ENCODE measurements around the gene PGA3. TPM values are rescaled to one million over a fixed set of nuclear protein-coding genes. Genes with fewer than 3 reads are reported as not detected.

The PGA3 gene
- polyA plus RNA-seq, 1 of the 3 experiments (the other 2 are of a cell fraction), result not detected

- no peak for TF ChIP-seq ZBTB33 (IDR thresholded peaks at IDR 0.05; ENCODE audit: borderline replicate concordance, low read depth)
- no peak for TF ChIP-seq FOSL2 (IDR thresholded peaks at IDR 0.05; ENCODE audit: borderline replicate concordance, low read depth)
- no peak for TF ChIP-seq USF2 (IDR thresholded peaks at IDR 0.05; ENCODE audit: borderline replicate concordance, low read depth, low read length)
- TF ChIP-seq, protein P1, sequence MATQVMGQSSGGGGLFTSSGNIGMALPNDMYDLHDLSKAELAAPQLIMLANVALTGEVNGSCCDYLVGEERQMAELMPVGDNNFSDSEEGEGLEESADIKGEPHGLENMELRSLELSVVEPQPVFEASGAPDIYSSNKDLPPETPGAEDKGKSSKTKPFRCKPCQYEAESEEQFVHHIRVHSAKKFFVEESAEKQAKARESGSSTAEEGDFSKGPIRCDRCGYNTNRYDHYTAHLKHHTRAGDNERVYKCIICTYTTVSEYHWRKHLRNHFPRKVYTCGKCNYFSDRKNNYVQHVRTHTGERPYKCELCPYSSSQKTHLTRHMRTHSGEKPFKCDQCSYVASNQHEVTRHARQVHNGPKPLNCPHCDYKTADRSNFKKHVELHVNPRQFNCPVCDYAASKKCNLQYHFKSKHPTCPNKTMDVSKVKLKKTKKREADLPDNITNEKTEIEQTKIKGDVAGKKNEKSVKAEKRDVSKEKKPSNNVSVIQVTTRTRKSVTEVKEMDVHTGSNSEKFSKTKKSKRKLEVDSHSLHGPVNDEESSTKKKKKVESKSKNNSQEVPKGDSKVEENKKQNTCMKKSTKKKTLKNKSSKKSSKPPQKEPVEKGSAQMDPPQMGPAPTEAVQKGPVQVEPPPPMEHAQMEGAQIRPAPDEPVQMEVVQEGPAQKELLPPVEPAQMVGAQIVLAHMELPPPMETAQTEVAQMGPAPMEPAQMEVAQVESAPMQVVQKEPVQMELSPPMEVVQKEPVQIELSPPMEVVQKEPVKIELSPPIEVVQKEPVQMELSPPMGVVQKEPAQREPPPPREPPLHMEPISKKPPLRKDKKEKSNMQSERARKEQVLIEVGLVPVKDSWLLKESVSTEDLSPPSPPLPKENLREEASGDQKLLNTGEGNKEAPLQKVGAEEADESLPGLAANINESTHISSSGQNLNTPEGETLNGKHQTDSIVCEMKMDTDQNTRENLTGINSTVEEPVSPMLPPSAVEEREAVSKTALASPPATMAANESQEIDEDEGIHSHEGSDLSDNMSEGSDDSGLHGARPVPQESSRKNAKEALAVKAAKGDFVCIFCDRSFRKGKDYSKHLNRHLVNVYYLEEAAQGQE (IDR thresholded peaks at IDR 0.05; ENCODE audit: low read depth, low read length), result no peak
- TF ChIP-seq, protein P2, sequence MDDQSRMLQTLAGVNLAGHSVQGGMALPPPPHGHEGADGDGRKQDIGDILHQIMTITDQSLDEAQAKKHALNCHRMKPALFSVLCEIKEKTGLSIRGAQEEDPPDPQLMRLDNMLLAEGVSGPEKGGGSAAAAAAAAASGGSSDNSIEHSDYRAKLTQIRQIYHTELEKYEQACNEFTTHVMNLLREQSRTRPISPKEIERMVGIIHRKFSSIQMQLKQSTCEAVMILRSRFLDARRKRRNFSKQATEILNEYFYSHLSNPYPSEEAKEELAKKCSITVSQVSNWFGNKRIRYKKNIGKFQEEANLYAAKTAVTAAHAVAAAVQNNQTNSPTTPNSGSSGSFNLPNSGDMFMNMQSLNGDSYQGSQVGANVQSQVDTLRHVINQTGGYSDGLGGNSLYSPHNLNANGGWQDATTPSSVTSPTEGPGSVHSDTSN (IDR thresholded peaks at IDR 0.05), result no peak
- no peak for TF ChIP-seq MEF2A (IDR thresholded peaks at IDR 0.05; ENCODE audit: borderline replicate concordance, low read depth)
- TF ChIP-seq EZH2phosphoT487 (IDR thresholded peaks at IDR 0.05; ENCODE audit: borderline replicate concordance, low read depth), result no peak
These were observed 53.6 kb downstream of the PGA3 start (continued) for GRCh38 chr11:61256710-61257482.

DNA sequence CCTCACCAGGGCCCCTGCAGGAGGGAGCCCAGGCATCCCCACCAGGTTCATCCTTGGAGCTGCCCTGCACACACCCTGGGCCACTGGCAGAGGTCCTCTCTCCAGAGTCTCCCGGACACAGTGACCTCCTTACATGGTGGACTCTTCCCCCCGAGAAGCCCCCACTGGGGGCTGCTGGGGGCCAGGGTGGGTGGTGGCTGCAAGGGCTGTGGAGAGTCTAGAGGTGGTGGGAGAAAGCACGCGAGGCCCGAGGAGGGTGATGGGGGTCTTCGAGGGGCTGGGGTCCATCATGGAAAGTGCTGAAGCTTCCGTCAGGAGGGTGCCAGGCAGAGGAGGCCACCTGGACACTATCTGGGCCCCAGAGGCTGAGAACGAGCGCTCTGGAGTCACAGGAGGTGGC is 55.2 kb downstream of the PGA3 start:
- no peak for DNase-seq
- Histone ChIP-seq H2AFZ (ENCODE audit: low read depth) (no peak overlapping the region), H3K9me3 (no peaks in the 10 kb centered on the region), H3K9me2 (no peaks in the 10 kb centered on the region), H3F3A (replicated peaks; ENCODE audit: insufficient read depth) (no peaks in the 10 kb centered on the region), H3K36me3 (replicated peaks in 1 of 2; ENCODE audit: control insufficient read depth in 1 of 2, insufficient read depth in 2 of 2, low read length in 1 of 2) (no peaks in the 10 kb centered on the region), H3K79me2 (ENCODE audit: insufficient read depth) (no peaks in the 10 kb centered on the region), H3K4me1 (ENCODE audit: control insufficient read depth in 1 of 2, insufficient read depth in 2 of 2, low read depth in 1 of 2, low read length in 1 of 2) (no peaks in the 10 kb centered on the region), H3K4me2 (no peak overlapping the region), H3K9ac (no peak overlapping the region), H3K27ac (ENCODE audit: low read depth in 2 of 2, low read length in 1 of 2) (no peak overlapping the region), H4K20me1 (ENCODE audit: insufficient read depth) (no peaks in the 10 kb centered on the region), H3K27me3 (ENCODE audit: insufficient read depth) (no peaks in the 10 kb centered on the region), H3K4me3 (ENCODE audit: low read depth in 2 of 2, low read length in 1 of 2) (no peak overlapping the region)
- POLR2A ChIA-PET, result interaction anchor here (1.0 kb wide), 1 partner anchor 8 kb away, joined by 3 read pairs; no protein-coding TSS in a partner anchor
- CTCF ChIA-PET, result interaction anchor here (1.2 kb wide), 1 partner anchor 15 kb away, joined by 3 read pairs; no protein-coding TSS in a partner anchor
- WGBS (ENCODE audit: low lambda C conversion rate), result 56% methylated on average over 8 of the region's 9 CpGs
- TF ChIP-seq EZH2phosphoT487 (IDR thresholded peaks at IDR 0.05; ENCODE audit: borderline replicate concordance, low read depth) (no peak), RCOR1 (IDR thresholded peaks at IDR 0.05; ENCODE audit: low read length) (no peak), RAD21 (IDR thresholded peaks at IDR 0.05; ENCODE audit: low read length) (no peak), RXRA (IDR thresholded peaks at IDR 0.05; ENCODE audit: borderline replicate concordance, low read depth) (no peak), JUND (IDR thresholded peaks at IDR 0.05) (no peak), TAF1 (IDR thresholded peaks at IDR 0.05; ENCODE audit: borderline replicate concordance, low read depth, low read length) (no peak), SMC3 (IDR thresholded peaks at IDR 0.05; ENCODE audit: low read depth, low read length) (no peak), FOXM1 (IDR thresholded peaks at IDR 0.05; ENCODE audit: low read depth) (no peak), GATA2 (CRISPR knock-in tag; IDR thresholded peaks at IDR 0.05) (no peak), POLR2AphosphoS5 (IDR thresholded peaks at IDR 0.05; ENCODE audit: low read depth, low read length) (no peak), MXI1 (IDR thresholded peaks at IDR 0.05; ENCODE audit: low read depth, low read length) (no peak), CHD2 (IDR thresholded peaks at IDR 0.05; ENCODE audit: low read length, partially characterized antibody) (no peak), TCF12 (IDR thresholded peaks at IDR 0.05) (no peak)
